K562 (cell line): Measurements from ENCODE around the gene ARMC9. TPM values are rescaled to one million over a fixed set of nuclear protein-coding genes. Genes with fewer than 3 reads are reported as not detected.

ENCODE experiments used
- ATAC-seq: fragments of 200-7000 bp; cut with Tn5 transposase; 3 replicates; pipeline ENCODE4 v1.9.1; 2020; ENCODE audit warnings: moderate library complexity
- BruUV-seq: library from RNA; stranded (reverse); fragments of 400-500 nt; replicated peaks from 2 replicates; lab custom pipeline; 2021; lab: Mats Ljungman, UMichigan
- CTCF ChIA-PET: fragments of 300-600 bp; formaldehyde crosslinking; extraction: SDS; loops from one replicate; lab custom pipeline; 2021; ENCODE audit warnings: low intra/inter-chr PET ratio; lab: Yijun Ruan, JAX
- POLR2A ChIA-PET: fragments of 300-600, 350-650 bp; sonication (Branson Sonifier 250); formaldehyde crosslinking; extraction: SDS; loops from one replicate; lab custom pipeline; 2021; ENCODE audit warnings: antibody characterized with exemption, inconsistent platforms; lab: Yijun Ruan, JAX
- DNase-seq, 4 experiments: peaks; one replicate each; pipeline versions ENCODE4 v3.0.0 to v3.0.0-alpha.2; 2011 to 2018; ENCODE audit warnings: low spot score in 3 of 4, mixed read lengths in 3 of 4; ENCODE audit errors: extremely low read depth in 1 of 4
- FAIRE-seq: peaks from 2 replicates; lab custom pipeline; 2011; peaks lifted over from hg19 to GRCh38; lab: Jason Lieb, UNC
- H2AFZ ChIP-seq: 2 replicates; pipeline ENCODE4 v1.6.0; 2011; ENCODE audit warnings: low read depth, low read length, control low read depth, inconsistent platforms
- H3K27ac ChIP-seq: fragments of 200-600 bp; 3 replicates; pipeline ENCODE4 v1.8.0; 2011; ENCODE audit warnings: low read depth, mild to moderate bottlenecking, control low read depth, inconsistent platforms, low read length, moderate library complexity, mixed read lengths; ENCODE audit errors: extremely low read depth
- H3K27me3 ChIP-seq, 2 experiments: fragments of 300-600 bp in 1 of 2; 2 replicates in 1 of 2; 3 replicates in 1 of 2; pipeline versions ENCODE4 v1.6.0 to v1.8.0; 2011; ENCODE audit warnings: inconsistent platforms in 2 of 2, low read length in 2 of 2, mild to moderate bottlenecking in 1 of 2, mixed read lengths in 1 of 2, moderate library complexity in 1 of 2; ENCODE audit not compliant: control insufficient read depth in 2 of 2, insufficient read depth in 2 of 2
- H3K36me3 ChIP-seq: fragments of 300-600 bp; 3 replicates; pipeline ENCODE4 v1.8.0; 2011; ENCODE audit warnings: mild to moderate bottlenecking, low read length, inconsistent platforms; ENCODE audit not compliant: control insufficient read depth, insufficient read depth
- H3K4me1 ChIP-seq, 2 experiments: fragments of 200-600 bp in 1 of 2; replicated peaks in 1 of 2; 2 replicates in 1 of 2; 3 replicates in 1 of 2; pipeline versions ENCODE4 v1.5.1 to v1.8.0; 2011; ENCODE audit warnings: inconsistent platforms in 2 of 2, low read length in 2 of 2, mild to moderate bottlenecking in 1 of 2, mixed read lengths in 1 of 2, moderate library complexity in 1 of 2; ENCODE audit not compliant: control insufficient read depth in 2 of 2, insufficient read depth in 2 of 2
- H3K4me2 ChIP-seq: 2 replicates; pipeline ENCODE4 v1.6.1; 2011; ENCODE audit warnings: low read length, control low read depth, inconsistent platforms, mixed read lengths; ENCODE audit not compliant: insufficient read depth
- H3K4me3 ChIP-seq: fragments of 200-600 bp; sonication (generic), shearing (Covaris generic); 2 replicates; pipeline ENCODE4 v1.5.1; 2016; ENCODE audit warnings: control low read depth, inconsistent platforms
- H3K79me2 ChIP-seq: fragments of 200-600 bp; 3 replicates; pipeline ENCODE4 v1.8.0; 2011; ENCODE audit warnings: low read length, inconsistent platforms; ENCODE audit not compliant: control insufficient read depth, insufficient read depth
- H3K9ac ChIP-seq, 2 experiments: 2 replicates each; pipeline versions ENCODE4 v1.6.0 to v1.6.1; 2011; ENCODE audit warnings: low read depth in 2 of 2, low read length in 2 of 2, control low read depth in 1 of 2, inconsistent platforms in 1 of 2, mild to moderate bottlenecking in 1 of 2, mixed read lengths in 1 of 2; ENCODE audit not compliant: insufficient read depth in 1 of 2
- H3K9me1 ChIP-seq: one replicate; pipeline ENCODE4 v1.6.0; 2011; ENCODE audit warnings: inconsistent platforms, mild to moderate bottlenecking, low read length, moderate library complexity; ENCODE audit not compliant: control insufficient read depth, insufficient read depth
- H3K9me3 ChIP-seq: replicated peaks from 2 replicates; pipeline ENCODE4 v1.5.1; 2011; ENCODE audit warnings: low read depth, low read length, inconsistent platforms; ENCODE audit not compliant: control insufficient read depth, insufficient read depth
- H4K20me1 ChIP-seq: replicated peaks from 2 replicates; pipeline ENCODE4 v1.6.1; 2011; ENCODE audit warnings: low read length, inconsistent platforms, mixed read lengths; ENCODE audit not compliant: control insufficient read depth, insufficient read depth
- CREM ChIP-seq: IDR thresholded peaks from 2 replicates; pipeline ENCODE4 v1.6.1; 2014; ENCODE audit warnings: antibody characterized with exemption, low read depth
- CTCF ChIP-seq, 3 experiments: IDR thresholded peaks in 2 of 3; conservative IDR thresholded peaks in 1 of 3; 2 replicates each; pipeline ENCODE4 v1.5.1; 2011 to 2012; ENCODE audit warnings: low read length in 3 of 3, mild to moderate bottlenecking in 3 of 3, control low read depth in 2 of 3, improper control_type of control experiment in 1 of 3, inconsistent platforms in 1 of 3, low read depth in 1 of 3, mixed read lengths in 1 of 3, moderate library complexity in 1 of 3; ENCODE audit not compliant: insufficient read depth in 2 of 3
- GTF2E2 ChIP-seq: fragments of 200-800 bp; sonication (Bioruptor generic); IDR thresholded peaks from 2 replicates; pipeline ENCODE4 v1.6.1; 2016; ENCODE audit warnings: missing genetic modification characterization, missing compliant biosample characterization
- ZNF121 ChIP-seq: sonication (generic); formaldehyde crosslinking; conservative IDR thresholded peaks from 2 replicates; pipeline ENCODE4 v1.8.0; 2022; ENCODE audit warnings: missing genetic modification reagents
- WGBS: fragments of 100-300 bp; shearing (Covaris generic); methylation state at CpG from one replicate; pipeline ENCODE4 v1.1.6; 2016; ENCODE audit warnings: low coverage, mixed read lengths; ENCODE audit not compliant: insufficient coverage; ENCODE audit errors: missing lambda C conversion rate; 5-methylcytosine and 5-hydroxymethylcytosine counted together
- in situ Hi-C: fragments of 300-500 bp; cut with MboI; formaldehyde crosslinking; loops from 4 replicates; pipeline ENCODE4 v1.15.0; 2018; ENCODE audit warnings: inconsistent platforms, mixed read lengths
- intact Hi-C: fragments of 100-400 bp; cut with micrococcal nuclease; formaldehyde crosslinking; loops from 2 replicates; pipeline ENCODE4 v1.14.2; 2022
- polyA plus RNA-seq, 8 experiments: library from polyadenylated mRNA; depleted of rRNA in 4 of 8; stranded (reverse) in 5 of 8; unstranded in 3 of 8; fragments of >200 nt; fragmentation: Nextera tagmentation in 2 of 8; fragmentation: Illumina TruSeq in 1 of 8; extraction: Ambion mirVana in 2 of 8; extraction: Trizol in 1 of 8; gene quantifications; 2 replicates each; pipeline versions ENCODE4 v1.2.1 to v1.2.3, GENCODE V29; 2011 to 2014; ENCODE audit warnings: inconsistent platforms in 1 of 8, missing spikeins in 1 of 8
- total RNA-seq, 7 experiments: library from RNA; depleted of rRNA in 6 of 7; stranded (reverse); fragments of >200 nt in 6 of 7; fragmentation: Illumina TruSeq in 2 of 7; extraction: Trizol in 2 of 7; gene quantifications; 2 replicates each; pipeline versions ENCODE4 v1.2.1 to v1.2.3, GENCODE V29; 2011 to 2021; ENCODE audit warnings: low replicate concordance in 1 of 7

ARMC9 gene
- total and polyA plus RNA-seq, 9 of the 15 experiments (the other 6 are each of a cell fraction or from before 2014, with no cell fraction given) = 0.36 to 2.3 (median 1.1) TPM

GRCh38 chr2:231360401-231360800 is 162.0 kb downstream of the ARMC9 start:
- Histone ChIP-seq H3K36me3 (no peaks in the 10 kb centered on the region), H2AFZ (no peak overlapping the region), H3K27ac (no peak overlapping the region; the same call in 2 of the 3 replicates)
- BruUV-seq = no TSS peak
- CTCF ChIA-PET = no interaction called here
- TF ChIP-seq CTCF (IDR thresholded peaks at IDR 0.05 in 2 of 3, conservative IDR thresholded peaks at IDR 0.05 in 1 of 3; ENCODE audit: insufficient read depth in 2 of 3, low read depth in 1 of 3, low read length in 3 of 3) = 0 out of 6 replicates have a peak, but pooled peaks of 1 of the 3 experiments have one; percentile 18
- TF ChIP-seq CREM = no peak
- TF ChIP-seq, all 486 proteins: peak for 1
- H3K4me2 ChIP-seq = no peak overlapping the region
- intact Hi-C loops (no loop called here), in situ Hi-C loops (no loop called here)
- 46% methylated on average over 7 of the region's 11 CpGs for WGBS
- H3K9ac ChIP-seq = no peak overlapping the region
- no peak overlapping the region for H3K4me3 ChIP-seq
- H3K9me3 ChIP-seq = no peaks in the 10 kb centered on the region
- peaks cover 0 to 21% of the 10 kb centered on the region in 2 experiments; a peak in 3 of 5 replicates for H3K27me3 ChIP-seq
- H3K9me1 ChIP-seq = no peaks in the 10 kb centered on the region
- no peaks in the 10 kb centered on the region for H3K79me2 ChIP-seq
- FAIRE-seq (no peak), DNase-seq (no peak), ATAC-seq (no peak; the same call in 2 of the 3 replicates)
- POLR2A ChIA-PET = no interaction called here
- no peaks in the 10 kb centered on the region for H4K20me1 ChIP-seq
- H3K4me1 ChIP-seq = peaks cover 9 to 17% of the 10 kb centered on the region in 2 experiments; a peak in 4 of 5 replicates

GRCh38 chr2:231360881-231361371 is 162.5 kb downstream of the ARMC9 start:
- no peaks in the 10 kb centered on the region for H3K79me2 ChIP-seq
- no peak overlapping the region for H3K27ac ChIP-seq
- in situ Hi-C loops (no loop called here), intact Hi-C loops (no loop called here)
- WGBS = 64% methylated on average over 10 of the region's 13 CpGs
- DNase-seq = no peak
- no peaks in the 10 kb centered on the region for H4K20me1 ChIP-seq
- H3K36me3 ChIP-seq = no peaks in the 10 kb centered on the region
- no peak overlapping the region for H3K9ac ChIP-seq
- no TSS peak for BruUV-seq
- peaks cover 9 to 13% of the 10 kb centered on the region in 2 experiments; a peak in 4 of 5 replicates for H3K4me1 ChIP-seq
- no peak overlapping the region for H3K4me2 ChIP-seq
- CTCF ChIA-PET = no interaction called here
- peaks cover 0 to 15% of the 10 kb centered on the region in 2 experiments; a peak in 2 of 5 replicates for H3K27me3 ChIP-seq
- H2AFZ ChIP-seq = no peak overlapping the region
- no peaks in the 10 kb centered on the region for H3K9me3 ChIP-seq
- no peak overlapping the region for H3K4me3 ChIP-seq
- TF ChIP-seq GTF2E2 (tag) = no peak
- TF ChIP-seq ZNF121 (CRISPR knock-in tag) = 0 out of 2 replicates have a peak, but pooled peaks have one; percentile 18
- TF ChIP-seq, all 486 proteins: peak for 1
- ATAC-seq = no peak
- POLR2A ChIA-PET = interaction anchor here (0.6 kb wide), 1 partner anchor 1520 kb away, joined by 4 read pairs; no protein-coding TSS in a partner anchor
- no peak for FAIRE-seq
- no peaks in the 10 kb centered on the region for H3K9me1 ChIP-seq
